SU-DHL-6 (cell line): Measurements from ENCODE around the gene PARP14.

Experiments
- EZH2phosphoT487 ChIP-seq: fragments of 200-600 bp; sonication (generic), shearing (Covaris generic); conservative IDR thresholded peaks from 2 replicates; pipeline ENCODE4 v1.6.1; 2018; ENCODE audit warnings: mild to moderate bottlenecking, antibody characterized with exemption, low read length, moderate library complexity, mixed read lengths
- TF ChIP-seq, protein P1 (sequence below): fragments of 200-600 bp; sonication (generic); IDR thresholded peaks from one replicate; pipeline ENCODE4 v1.5.1; 2017; ENCODE audit warnings: antibody characterized with exemption, mild to moderate bottlenecking, low read length, moderate library complexity; ENCODE audit not compliant: insufficient read depth, poor library complexity, severe bottlenecking

DNA sequence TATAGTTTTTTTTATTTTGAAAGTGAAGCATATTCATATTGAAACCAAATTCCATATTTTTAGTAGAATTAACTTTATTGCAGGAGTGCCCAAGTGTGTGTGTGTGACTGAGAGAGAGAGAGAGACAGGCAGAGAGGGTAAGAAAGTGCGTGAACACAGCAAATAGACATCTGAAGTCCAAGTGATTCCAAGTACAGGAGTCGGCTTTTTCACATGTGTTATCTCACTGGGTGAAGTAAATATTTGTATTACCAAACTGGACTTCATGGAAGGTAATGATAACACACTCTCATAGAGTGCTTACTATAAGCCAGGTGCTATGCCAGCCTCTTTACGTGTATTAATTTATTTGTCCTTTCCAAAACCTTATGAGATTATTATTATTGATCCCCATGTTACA, 12.0 kb downstream of the PARP14 start:
- TF ChIP-seq, protein P1, sequence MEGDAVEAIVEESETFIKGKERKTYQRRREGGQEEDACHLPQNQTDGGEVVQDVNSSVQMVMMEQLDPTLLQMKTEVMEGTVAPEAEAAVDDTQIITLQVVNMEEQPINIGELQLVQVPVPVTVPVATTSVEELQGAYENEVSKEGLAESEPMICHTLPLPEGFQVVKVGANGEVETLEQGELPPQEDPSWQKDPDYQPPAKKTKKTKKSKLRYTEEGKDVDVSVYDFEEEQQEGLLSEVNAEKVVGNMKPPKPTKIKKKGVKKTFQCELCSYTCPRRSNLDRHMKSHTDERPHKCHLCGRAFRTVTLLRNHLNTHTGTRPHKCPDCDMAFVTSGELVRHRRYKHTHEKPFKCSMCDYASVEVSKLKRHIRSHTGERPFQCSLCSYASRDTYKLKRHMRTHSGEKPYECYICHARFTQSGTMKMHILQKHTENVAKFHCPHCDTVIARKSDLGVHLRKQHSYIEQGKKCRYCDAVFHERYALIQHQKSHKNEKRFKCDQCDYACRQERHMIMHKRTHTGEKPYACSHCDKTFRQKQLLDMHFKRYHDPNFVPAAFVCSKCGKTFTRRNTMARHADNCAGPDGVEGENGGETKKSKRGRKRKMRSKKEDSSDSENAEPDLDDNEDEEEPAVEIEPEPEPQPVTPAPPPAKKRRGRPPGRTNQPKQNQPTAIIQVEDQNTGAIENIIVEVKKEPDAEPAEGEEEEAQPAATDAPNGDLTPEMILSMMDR: no peak
- no peak for TF ChIP-seq EZH2phosphoT487
